Hematopoietic multipotent progenitor cell treated with erythropoietin and hydrocortisone succinate and interleukin-3 and kit ligand, for 15 days (in vitro differentiated cells): Measurements from ENCODE around the gene OR2W1.
A peak's percentile ranks its signal among the peaks of the same experiment; 100 is the strongest.

Source experiments
- DNase-seq: peaks from one replicate; pipeline ENCODE4 v3.0.0-alpha.2; 2015; ENCODE audit warnings: low spot score

The OR2W1 gene, protein sequence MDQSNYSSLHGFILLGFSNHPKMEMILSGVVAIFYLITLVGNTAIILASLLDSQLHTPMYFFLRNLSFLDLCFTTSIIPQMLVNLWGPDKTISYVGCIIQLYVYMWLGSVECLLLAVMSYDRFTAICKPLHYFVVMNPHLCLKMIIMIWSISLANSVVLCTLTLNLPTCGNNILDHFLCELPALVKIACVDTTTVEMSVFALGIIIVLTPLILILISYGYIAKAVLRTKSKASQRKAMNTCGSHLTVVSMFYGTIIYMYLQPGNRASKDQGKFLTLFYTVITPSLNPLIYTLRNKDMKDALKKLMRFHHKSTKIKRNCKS

DNA sequence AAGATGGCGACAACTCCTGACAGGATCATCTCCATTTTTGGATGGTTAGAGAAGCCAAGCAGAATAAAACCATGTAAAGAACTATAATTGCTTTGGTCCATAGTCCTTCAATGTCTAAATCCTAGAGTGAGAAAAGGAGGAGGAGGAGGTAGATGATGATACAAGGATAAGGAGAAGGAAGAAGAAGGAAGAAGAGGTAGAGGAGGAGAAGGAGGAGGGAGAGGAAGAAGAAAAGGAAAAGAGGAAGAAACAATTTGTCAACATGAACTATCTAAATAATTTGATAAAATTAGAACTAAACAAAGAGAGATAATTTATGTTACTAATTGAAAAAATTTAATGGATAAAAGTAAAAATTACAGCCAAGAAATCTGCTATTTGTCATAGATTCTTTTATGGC lies at the start of gene OR2W1:
OR2W1 (minus strand) TSS at position 101 of the 400 bp plus-strand sequence; CDS start at position 101, 0 bp downstream.
- DNase-seq = no peak

DNA sequence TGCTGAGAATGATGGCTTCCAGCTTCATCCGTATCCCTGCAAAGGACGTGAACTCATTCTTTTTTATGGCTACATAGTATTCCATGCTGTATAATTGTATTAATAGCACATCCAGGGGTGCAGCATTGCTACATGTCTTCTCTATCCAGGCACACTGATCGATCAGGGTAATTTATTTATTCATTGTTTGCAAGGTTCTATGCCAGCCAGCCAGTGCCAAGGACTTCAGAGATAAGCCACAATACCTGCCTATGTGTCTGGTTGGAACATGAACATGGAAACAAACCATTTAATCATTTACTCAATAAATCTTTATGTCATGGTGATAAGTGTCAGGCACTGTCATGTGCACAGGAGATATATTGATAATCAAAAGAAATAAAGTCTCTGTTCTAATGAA lies 48.0 kb upstream of the OR2W1 start:
- DNase-seq = no peak

DNA sequence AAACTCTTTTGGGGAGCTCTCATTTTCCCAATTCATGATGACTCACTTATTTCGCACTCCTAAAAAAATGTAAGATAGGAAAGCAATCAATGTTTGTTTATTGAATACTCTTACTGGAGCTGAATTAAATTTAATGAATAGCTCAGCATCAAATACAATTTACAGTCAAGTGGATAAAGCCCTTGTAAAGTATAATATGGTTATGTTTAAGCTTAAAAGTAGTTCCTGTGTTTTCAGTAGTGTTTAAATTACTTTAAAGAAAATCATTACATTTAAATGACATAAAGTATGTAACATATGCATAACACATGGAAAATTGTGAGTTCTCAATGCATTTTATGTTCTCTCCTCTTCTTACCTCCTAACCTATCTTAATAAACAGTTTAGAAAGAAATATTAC lies 42.2 kb upstream of the OR2W1 start, which contains the start of gene OR2B3:
OR2B3 (minus strand) TSS at position 101 of the 400 bp plus-strand sequence; CDS start at position 36, 65 bp downstream.
- DNase-seq = no peak

DNA sequence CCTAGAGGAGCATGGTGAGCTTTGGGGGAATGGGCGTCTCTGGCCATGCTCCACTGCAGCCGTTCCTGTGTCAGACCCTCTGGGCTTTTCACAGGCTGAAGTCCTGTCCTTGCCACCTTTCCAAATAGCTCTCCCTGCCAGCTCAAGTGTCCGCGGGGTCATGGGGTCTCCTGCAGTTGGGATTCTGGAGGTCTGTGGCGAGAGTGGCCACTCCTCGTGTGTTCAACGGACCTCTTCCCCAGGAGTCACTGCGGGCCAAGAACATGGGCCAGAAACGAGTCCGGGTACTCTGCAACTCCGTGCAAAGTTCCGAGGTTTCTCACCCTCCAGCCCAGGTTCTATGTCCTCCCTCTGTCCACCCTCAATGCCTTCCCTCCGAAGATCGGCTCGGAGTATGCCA lies 37.5 kb upstream of the OR2W1 start:
- no peak for DNase-seq

DNA sequence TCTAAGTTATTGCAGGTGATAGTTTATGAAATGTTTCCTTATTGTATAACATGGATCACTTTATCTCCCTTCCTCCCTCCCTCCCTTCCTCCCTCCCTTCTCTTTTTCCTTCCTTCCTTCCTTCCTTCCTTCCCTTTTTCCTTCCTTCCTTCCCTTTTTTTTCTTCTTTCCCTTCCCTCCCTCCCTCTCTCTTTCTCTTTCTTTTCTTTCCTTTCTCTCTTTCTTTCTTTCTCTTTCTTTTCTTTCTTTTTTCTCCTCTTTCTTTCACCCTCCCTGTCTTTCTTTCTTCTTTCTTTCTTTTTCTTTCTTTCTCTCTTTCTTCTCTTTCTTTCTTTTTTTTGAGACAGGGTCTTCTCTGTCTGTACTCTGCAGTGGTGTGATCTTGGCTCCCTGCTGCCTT lies 36.3 kb upstream of the OR2W1 start:
- DNase-seq = no peak

DNA sequence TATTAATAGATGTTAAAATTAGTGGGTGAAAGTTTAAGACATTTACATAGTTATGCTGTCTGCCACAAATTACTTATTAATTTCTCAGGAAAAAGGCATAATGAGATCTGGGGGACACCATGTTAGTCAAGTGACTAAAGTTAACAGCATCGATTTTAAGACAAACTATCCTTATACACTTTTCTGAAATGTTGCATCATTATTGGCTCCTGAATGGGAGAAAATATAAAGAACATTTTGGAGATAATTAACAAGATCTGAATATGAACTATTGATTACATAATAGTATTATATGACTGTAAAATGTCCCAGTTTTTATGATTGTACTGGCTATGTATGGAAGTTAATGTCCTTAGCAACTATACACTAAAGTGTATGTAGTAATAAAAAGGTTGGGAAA lies 34.2 kb upstream of the OR2W1 start:
- DNase-seq = no peak

DNA sequence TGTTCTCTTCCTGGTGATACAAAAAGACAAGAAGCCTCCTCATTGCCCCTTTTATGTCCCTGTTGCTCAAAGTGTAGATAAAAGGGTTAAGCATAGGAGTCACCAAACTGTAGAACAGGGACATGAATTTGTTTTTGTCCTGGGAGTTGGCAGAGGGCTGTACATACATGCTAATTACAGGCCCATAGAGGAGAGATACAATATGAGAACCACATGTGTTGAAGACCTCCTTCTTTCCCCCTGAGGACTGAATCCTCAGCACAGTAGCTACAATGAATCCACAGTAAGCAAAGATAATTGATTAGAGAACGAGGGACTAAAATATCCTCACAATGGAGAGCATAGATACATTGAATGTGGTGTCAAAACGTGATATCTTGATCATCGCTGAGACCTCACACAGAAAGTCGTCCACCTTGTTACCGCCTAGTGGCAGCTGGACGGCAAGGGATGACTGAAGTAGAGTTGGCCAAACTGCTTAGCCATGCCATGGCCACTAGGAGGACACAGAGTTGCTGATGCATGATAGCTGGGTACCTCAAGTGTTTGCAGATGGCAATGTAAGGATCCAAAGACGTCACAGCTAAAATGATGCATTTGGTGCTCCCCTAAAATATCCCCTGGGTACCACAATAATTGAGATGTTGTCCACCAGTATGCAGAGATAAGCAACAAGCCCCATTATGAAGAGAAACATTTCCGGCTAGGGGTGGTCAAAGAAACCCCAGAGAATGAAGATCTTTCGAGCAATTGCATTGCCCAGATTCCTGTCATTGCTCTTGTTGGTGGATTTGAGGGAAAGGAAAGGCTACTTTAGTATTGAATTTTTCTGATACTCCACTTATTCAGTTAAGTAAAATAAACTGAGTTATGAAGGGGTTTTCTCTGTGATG lies 27.1 kb upstream of the OR2W1 start:
- DNase-seq = peak; percentile 6

DNA sequence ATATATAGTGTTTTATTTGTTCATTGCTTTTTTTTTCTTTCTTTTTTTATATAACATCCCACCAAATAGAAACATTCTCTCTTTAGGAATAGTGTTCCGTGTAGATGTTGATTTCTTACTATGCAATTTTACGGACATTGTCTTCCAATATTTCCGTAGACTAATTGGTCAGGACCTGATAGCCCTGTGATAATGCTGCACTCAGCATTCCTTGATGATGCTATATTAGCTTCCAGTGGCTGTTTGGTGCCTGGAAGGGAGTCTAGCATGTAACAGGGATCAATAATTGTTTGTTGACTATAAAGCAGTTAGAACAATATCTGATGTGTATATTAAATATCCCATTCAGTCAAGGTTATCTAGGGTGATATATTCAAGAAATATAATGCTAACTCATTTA lies 6.7 kb upstream of the OR2W1 start:
- DNase-seq = no peak

DNA sequence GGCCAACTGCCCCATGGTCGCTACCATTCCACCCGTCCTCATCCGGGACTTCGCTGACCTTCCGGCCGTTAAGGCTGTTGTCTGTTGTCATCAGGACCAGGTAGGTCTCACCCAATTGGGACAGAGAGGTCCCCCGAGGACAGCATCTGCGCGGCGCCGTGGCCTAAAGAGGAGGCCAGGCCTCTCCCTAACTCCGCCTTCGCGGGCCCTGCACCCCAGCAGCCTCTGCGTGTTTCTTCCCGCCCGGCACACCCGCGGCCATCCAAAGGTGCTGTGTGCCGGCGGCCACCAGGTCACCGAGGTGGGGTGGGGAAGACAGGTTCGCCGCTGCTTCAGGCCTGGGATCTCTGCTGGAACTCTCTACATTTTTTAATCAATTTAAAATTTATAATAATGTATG lies 9.0 kb downstream of the OR2W1 start:
- no peak for DNase-seq

DNA sequence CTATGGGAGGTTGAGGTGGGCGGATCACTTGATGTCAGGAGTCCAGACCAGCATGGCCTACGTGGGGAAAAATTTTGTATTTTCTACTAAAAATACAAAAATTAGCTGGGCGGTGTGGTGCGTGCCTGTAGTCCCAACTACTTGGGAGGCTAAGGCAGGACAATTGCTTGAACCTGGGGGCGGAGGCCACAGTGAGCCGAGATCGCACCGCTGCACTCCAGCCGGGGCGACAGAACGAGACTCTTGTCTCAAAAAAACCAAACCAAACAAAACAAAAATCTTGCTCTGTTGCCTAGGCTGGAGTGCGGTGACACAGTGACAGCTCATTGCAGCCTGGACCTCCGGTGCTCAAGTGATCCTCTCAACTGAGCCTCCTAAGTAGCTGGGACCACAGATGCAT lies 16.2 kb downstream of the OR2W1 start:
- no peak for DNase-seq

DNA sequence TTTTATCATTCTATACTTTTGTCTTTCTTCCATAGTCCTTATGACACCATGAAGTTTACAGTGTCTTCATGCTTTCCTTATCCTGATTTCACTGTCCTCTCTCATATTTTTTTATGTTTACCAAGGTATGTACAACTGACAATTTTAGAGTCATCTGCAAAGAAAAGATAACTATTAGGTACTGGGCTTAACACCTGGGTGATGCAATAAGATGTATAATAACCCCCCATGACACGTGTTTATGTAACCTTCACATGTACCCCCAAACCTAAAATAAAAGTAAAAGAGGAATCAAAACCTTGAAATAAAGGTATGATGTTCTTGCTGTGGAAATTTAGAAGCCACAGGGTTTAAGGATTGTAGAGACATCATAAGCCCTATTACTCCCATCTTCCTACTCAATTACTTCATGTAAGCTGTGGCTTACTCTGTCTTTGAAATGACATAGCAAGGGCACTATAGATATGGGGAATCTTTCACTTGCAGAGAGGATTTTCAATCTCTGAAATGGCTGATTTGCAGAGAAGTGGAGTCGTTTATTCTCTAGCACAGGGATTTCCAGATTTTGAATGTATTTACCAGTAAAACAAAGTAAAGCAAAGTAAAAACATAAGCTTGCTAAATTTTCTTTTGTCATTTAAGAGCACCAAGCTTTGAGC lies 18.9 kb downstream of the OR2W1 start:
- DNase-seq = no peak

DNA sequence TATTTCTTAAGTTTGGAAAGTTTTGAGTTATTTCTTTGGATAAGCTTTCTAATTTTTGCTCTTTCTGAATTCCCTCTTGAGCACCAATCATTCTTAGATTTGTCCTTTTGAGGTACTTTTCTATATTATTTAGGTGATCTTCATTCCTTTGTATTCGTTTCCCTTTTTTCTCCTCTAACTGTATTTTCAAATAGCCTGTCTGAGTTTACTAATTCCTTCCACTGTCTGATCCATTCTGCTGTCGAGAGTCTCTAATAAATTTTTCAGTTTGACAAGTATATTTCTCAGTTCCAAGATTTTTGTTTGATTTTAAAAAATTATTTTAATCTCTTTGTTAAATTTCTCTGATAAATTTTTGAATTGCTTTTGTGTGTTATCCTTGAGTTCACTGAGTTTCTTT lies 23.5 kb downstream of the OR2W1 start:
- no peak for DNase-seq

DNA sequence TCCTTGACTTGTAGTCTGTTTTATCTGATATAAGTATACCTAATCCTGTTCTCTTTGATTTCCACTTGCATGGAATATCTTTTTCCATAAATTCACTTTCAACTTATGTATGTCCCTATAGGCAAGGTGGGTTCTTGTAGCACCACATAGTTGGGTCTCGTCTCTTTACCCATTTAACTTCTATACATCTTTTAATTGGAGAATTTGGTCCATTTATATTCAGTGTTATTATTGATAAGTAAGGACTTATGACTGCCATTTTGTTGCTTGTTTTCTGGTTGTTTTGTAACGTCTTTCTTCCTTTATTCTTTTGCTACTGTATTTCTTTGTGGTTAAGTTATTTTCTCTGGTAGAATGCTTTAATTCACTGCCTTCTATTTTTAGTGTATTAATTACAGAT lies 25.3 kb downstream of the OR2W1 start:
- no peak for DNase-seq

DNA sequence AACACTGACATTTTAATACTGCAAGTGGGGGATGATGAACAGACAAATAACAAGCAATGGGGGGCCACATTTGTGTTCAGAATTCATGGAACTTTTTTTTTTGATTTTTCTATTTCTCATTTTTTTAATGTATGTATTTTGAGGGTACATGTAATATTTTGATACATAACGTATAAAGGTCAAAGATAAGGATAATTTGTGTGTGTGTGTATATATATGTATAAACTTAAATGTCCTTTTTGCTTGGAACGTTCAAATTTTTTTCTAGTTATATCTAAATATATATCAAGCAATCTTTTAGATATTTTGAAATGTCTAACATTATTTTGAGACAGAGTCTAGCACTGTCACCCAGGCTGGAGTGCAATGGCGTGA lies 27.6 kb downstream of the OR2W1 start:
- DNase-seq = no peak

DNA sequence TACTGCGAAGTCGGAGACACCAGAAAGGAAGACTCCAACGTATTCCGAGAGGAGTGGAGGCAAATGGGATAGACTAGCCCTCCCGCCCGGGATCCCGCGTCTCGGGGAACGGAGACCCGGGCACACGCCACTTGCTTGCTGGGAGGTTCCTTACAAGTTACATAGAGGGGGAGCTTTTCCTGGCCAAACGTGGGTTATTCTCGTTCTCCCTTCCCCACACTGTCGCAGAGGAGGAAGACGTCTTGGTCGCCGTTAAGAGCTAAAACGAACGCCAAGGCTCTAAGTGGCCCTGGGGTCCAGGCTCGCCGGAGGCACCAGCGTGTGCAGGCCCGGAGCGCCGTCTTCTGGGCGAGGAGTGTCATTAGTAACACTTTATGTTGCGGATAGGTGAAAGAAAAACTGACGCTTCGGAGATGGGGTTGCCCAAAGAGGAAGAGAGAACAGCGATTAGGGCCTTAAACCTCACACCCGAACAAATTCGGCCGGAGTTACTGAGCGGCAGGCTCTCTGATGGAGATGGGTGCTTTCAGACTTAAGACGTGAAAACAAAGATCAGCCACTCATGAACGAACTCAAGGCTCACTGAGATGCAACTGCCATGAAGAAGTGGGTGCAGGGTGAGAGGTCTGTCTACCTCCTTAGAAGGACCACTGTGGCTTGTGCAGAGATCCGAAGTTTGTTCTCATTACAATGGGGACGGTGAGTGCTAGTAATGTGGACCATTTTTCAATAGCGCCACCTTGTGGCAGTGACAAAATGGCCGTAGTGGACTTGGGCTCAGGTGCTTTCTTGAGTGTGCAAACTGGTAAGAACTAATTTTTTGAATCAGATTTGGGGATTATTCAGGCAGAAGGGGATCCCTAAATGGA lies 28.2 kb downstream of the OR2W1 start:
- peak; percentile 84 for DNase-seq

DNA sequence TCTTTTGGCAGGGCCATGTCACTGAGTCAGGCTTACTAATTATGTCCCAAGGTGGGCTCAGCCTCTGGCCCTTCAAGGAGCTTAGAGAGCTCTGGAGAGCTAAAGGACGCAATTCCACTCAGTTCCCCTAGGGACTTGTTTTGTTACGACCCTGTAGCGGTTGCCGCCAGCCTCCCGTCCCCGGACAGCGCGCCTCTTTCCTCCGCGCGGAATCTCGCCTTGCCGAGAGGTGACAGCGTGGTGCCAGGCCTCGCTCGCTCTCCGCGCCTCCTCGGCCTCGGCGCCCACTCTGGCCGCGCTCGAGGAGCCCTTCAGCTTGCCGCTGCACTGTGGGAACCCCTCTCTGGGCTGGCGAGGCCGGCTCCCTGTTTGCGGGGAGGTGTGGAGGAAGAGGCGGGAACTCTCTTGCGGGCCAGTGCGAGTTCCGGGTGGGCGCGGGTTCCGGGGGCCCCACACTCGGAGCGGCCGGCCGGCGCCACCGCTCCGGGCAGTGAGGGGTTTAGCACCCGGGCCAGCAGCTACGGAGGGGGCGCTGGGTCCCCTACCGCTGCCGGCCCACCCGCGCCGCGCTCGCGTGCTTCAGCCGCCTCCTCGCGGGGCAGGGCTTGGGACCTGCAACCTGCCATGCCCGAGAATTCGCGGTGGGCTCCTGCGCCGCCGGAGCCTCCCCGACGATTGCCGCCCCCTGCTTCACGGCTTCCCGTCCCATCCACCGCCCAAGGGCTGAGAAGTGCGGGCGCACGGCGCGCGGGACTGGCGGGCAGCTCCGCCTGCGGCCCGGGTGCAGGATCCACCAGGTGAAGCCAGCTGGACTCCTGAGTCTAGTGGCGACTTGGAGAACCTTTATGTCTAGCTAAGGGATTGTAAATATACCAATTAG lies 30.0 kb downstream of the OR2W1 start:
- DNase-seq = no peak

DNA sequence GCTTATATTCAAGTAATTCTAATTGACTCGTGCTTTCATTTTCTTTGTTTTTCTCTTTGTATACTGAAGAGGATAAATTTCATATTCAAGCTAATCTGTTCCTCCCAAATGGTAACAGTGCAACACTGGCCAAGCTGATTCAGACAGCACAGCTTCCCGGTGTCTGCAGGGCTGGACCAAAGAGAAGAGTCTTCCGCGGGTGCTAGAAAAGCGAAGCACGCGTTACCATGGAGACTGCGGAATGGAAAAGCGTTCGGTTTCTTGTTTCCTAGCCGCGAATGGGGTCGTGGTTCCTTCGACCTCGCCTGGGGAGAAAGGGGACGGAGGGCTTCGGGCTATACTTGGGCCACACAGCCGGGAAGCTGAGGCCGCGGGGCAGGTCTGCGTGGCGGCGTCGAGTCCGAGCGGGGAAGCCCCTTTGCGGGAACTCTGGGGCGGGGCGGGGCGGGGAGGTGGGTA lies 33.7 kb downstream of the OR2W1 start:
- peak; percentile 52 for DNase-seq

DNA sequence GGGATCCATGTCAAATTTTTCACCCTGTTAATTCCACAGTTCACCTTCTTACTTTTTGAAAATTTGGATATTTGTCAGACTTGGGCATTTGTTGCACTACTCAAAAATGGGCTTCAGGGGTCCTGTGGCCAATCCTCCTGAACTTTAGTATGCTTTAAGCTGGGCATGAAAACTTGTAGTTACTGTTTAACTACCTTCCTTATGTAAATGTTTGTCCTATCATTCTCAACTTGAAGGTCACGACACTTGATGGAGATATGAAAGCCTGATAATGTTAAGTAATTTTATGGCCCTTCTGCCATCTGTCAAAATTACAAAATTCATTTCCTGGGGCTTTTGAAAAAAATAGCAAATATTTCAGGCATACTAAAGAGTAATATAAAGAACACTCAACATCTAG lies 35.6 kb downstream of the OR2W1 start:
- DNase-seq = no peak

DNA sequence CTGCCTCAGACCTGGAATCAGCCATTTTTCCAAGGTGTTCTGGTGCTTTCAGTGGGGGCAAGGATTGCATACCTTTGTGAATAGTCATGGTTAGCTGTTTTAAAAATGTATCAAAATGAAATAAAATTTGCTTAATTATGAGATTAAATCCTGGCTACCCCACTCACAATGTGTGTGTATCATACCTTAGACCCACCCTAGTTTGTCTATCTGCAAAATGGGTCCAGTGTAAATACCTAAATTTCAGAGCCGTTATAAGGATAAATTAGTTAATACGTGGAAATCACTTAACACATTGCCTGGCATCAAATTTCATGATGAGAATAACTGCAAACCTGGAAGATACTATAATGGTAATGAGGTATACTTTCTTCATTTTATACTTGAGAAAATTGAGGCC lies 36.9 kb downstream of the OR2W1 start:
- DNase-seq = no peak

DNA sequence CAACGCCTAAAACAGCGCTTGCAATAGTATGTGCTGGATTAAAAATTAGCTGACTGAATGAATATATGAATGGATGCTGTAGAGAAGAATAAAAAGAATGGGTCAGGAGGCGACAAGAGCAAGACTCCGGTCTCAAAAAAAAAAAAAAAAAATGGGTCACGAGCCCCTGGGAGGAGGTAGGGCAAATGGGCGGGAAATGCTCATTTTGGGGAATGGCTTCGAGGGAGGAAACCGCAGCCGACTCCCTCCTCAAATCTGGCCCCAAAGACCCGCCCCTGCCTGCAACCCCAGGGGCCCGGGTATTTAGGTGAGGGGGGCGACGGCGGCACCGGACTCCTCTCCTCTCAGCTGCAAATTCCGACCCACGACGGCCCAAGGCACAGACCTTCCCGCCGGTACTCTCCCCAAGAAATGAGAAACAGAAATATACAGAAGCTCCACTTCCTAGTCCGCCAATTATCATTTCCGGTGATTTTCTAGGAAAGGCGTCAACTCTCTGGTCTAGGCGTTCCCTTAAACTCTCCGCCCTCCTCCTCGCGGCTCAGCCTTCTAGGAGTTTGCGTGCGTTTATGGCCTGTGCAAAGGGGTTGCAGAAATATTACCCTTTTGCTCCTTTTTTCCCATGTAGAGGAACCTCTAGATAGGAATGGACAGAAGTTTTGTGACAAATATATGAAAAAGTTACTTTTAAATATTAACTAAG lies 39.6 kb downstream of the OR2W1 start, which contains the start of gene ZNF311:
ZNF311 (minus strand) TSS at position 133 of the 703 bp plus-strand sequence. CDS start 1,361 bp downstream, outside the sequence.
- peak; percentile 70 for DNase-seq
